Esophagus muscularis mucosa (tissue), 4 donors: ENCODE results near the gene DAAM2.

ENCODE experiments used
- CTCF ChIP-seq, 3 experiments: fragments of 200-600 bp in 2 of 3; fragments of 450-650 bp in 1 of 3; sonication (generic) in 2 of 3; IDR thresholded peaks; one replicate each; pipeline ENCODE4 v1.5.1; 2017 to 2019; ENCODE audit warnings: antibody characterized with exemption in 3 of 3, mild to moderate bottlenecking in 2 of 3, moderate library complexity in 1 of 3
- EP300 ChIP-seq: sonication (generic); formaldehyde crosslinking; IDR thresholded peaks from one replicate; pipeline ENCODE4 v1.6.1; 2017; ENCODE audit warnings: antibody characterized with exemption
- POLR2A ChIP-seq: fragments of 450-650 bp; IDR thresholded peaks from one replicate; pipeline ENCODE4 v1.6.1; 2017; ENCODE audit warnings: antibody characterized with exemption, moderate library complexity, mild to moderate bottlenecking, low read depth
- POLR2AphosphoS5 ChIP-seq, 2 donors: sonication (generic); formaldehyde crosslinking; IDR thresholded peaks; one replicate each; pipeline ENCODE4 v1.6.1; 2017; ENCODE audit warnings: antibody characterized with exemption in 2 of 2

GRCh38 chr6:39947611-39948068 lies 155.5 kb downstream of the DAAM2 start:
- TF ChIP-seq CTCF (IDR thresholded peaks at IDR 0.05) (no peak), POLR2A (no peak), POLR2AphosphoS5 (IDR thresholded peaks at IDR 0.05) (no peak), EP300 (no peak)
